OCI-M2 (cell line): Measurements from ENCODE around the gene COL26A1.
"Not testable (repeated sequence)": the region's sequence is repeated elsewhere in the genome, so short reads cannot be mapped to it uniquely, and the experiment has no call there.

Experiments used
- DNase-seq: peaks from one replicate; lab custom pipeline; 2025; ENCODE audit not compliant: unreplicated experiment; lab: John Stamatoyannopoulos, UW

COL26A1 gene

GRCh38 chr7:101401390-101402080, 38.9 kb downstream of the COL26A1 start:
- no peak for DNase-seq

GRCh38 chr7:101402081-101402779, 39.6 kb downstream of the COL26A1 start:
- DNase-seq: no peak

- DNase-seq: no peak
These were observed 40.2 kb downstream of the COL26A1 start for GRCh38 chr7:101402835-101403234.

- no peak for DNase-seq
These were observed 42.9 kb downstream of the COL26A1 start for GRCh38 chr7:101405474-101406067.

GRCh38 chr7:101410743-101411507, 48.2 kb downstream of the COL26A1 start:
- DNase-seq: no peak

- no peak for DNase-seq
These were observed 48.8 kb downstream of the COL26A1 start for GRCh38 chr7:101411508-101411874.

- DNase-seq: no peak
These were observed 50.3 kb downstream of the COL26A1 start for GRCh38 chr7:101412976-101413375.

GRCh38 chr7:101418694-101419093, 56.0 kb downstream of the COL26A1 start:
- DNase-seq: no peak

GRCh38 chr7:101419831-101420230, 57.2 kb downstream of the COL26A1 start:
- no peak for DNase-seq

- no peak for DNase-seq
These were observed 57.8 kb downstream of the COL26A1 start for GRCh38 chr7:101420436-101420835.

- DNase-seq: no peak
These were observed 59.9 kb downstream of the COL26A1 start for GRCh38 chr7:101422356-101423195.

- DNase-seq: no peak
These were observed 63.8 kb downstream of the COL26A1 start for GRCh38 chr7:101426303-101427011.

- DNase-seq: no peak
These were observed 65.6 kb downstream of the COL26A1 start for GRCh38 chr7:101428093-101428866.

GRCh38 chr7:101432316-101432715, 69.6 kb downstream of the COL26A1 start:
- DNase-seq: no peak

GRCh38 chr7:101433688-101434087, 71.0 kb downstream of the COL26A1 start:
- no peak for DNase-seq

GRCh38 chr7:101434155-101434554, 71.5 kb downstream of the COL26A1 start:
- not testable (repeated sequence) for DNase-seq

GRCh38 chr7:101435461-101436220, 73.0 kb downstream of the COL26A1 start:
- no peak for DNase-seq

GRCh38 chr7:101436221-101436735, 73.6 kb downstream of the COL26A1 start:
- no peak for DNase-seq
